GM19397 (cell line): ENCODE data around the gene DGKI.

Source experiments
- ATAC-seq: cut with Tn5 transposase; IDR thresholded peaks from one replicate; pipeline ENCODE4 v1.9.1; 2021; ENCODE audit warnings: mild to moderate bottlenecking, moderate library complexity; ENCODE audit not compliant: unreplicated experiment

Gene DGKI

DNA sequence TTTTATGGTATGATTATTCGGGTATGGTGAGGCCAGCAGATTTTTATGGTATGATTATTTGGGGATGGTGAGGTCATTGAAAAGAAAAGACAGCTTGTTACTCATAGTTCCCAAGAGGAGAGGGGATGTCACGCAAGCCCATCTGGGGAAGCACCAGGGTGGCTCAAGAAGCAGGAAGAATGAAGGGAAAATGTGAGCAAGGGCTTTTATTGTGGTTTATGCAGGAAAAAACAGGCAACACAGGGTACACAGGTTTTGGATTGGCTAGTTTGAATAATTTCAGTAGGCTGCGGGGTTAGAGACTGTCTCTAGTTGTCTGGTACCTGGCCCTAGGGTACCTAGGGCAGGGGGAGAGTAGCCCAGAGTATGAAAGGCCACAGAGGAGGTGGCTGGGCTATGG is 26.8 kb upstream of the DGKI start:
- ATAC-seq = no peak

GRCh38 chr7:137871170-137871915 is 24.6 kb upstream of the DGKI start:
- no peak for ATAC-seq

DNA sequence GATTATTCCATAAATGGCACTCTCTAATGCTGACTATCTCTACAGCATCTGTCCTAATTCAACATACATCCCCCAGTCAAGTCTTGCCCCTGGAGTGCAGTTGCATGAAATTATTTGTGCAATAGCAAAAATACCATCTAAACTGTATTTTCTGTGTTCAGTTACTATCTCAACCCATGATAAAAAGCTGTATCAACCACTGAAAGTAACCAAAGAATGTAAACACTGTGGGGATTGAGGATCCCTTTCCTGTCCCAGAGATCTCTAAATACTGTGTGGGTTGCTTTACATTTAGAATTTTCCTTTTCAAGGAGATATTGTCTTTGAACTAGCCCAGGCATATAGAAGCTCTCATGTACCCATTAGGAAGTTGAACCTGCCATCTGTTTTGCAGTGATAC is 23.9 kb upstream of the DGKI start:
- ATAC-seq = no peak

DNA sequence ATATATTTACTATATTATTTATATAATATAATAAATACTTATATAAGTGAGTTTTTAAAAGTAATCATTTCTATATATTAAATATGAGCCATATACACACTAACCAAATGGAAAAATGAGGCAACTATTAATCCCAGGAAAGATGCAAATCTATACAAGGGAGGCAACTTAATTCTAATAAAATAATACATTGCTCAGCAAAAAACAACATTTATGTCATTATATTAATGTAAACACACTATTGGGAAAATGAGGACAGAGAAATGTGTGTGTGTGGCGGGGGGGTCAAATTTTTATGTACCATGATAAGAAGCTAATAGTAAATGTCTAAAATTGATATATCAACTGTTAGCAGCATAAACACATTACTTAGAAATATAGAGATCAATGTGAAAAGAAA is 23.3 kb upstream of the DGKI start:
- ATAC-seq = no peak

GRCh38 chr7:137869260-137869659 is 22.5 kb upstream of the DGKI start:
- no peak for ATAC-seq

DNA sequence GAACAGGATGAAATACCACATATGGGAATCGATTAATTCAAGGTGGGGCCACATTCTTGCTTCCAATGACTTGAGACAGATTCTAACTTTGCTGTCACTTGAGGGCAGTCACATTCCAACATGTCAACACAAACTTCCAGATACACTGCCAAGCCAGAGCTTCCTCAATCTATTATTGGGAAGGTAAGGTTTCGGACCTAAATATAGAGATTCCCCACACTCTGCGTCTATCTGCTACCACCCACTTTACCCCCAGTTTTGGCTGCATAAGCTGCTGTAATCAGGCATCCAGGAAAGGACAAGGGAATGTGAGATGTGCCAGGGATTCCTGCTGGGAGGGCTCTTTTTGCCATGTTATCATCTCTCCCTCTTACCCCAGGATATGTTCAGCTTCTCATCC is 20.5 kb upstream of the DGKI start:
- no peak for ATAC-seq

DNA sequence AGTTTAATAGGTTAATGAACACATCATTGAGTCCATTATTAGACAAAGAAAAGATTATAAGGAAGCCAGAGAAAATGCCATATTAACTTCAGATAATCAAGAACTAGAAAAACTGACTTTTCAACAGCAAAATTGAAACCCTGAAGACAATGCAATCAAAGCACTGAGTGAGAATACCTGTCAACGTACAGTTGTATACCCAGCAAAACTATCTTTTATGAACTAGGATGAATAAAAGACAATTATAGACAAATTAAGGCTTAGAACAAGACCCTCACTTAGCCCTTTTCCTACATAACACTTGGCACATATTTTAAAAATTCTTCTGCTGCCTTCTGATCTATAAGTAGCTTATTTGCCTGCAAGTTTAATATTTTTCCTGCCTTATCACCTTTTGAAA is 19.0 kb upstream of the DGKI start:
- ATAC-seq = no peak

DNA sequence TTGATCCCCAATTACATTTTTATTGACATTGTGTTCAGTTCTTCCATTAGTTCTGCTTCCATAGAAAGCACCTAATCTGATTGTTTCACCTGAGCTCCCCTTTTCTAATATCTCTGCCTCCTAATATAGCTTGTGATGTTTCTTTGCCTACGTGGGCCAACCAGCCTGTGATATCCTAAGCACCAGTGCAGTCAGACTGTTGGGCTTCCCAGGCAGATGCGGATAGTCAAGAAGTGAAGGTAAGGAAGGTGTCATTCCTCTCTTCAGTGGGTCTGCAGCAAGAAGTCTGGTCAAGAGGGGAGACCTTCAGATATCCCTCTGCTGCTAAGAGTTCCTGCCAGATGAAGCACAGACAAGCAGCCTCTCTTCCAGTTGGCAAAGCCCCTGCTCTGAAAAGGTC is 16.2 kb upstream of the DGKI start:
- ATAC-seq = no peak

DNA sequence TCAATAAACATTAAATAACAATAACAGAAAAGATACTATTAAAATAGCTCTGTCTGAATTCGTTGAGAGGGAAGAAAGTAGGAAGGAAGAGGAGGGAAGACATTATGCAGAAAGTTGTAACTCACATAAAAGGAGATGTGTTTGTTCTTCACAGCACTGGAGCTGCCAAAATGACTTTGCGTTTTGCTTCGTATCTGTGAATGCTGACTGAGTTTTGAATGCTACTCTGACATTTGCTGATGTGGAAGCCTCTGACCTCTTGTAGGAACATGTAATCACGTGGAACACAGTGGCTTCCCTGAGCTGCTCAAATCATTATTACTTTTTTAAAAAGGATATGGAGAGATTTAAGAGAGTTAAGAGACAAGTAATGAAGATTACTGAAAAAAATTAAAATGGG is 15.6 kb upstream of the DGKI start:
- ATAC-seq = no peak

- ATAC-seq = no peak
Observed at GRCh38 chr7:137860542-137860941, 13.8 kb upstream of the DGKI start.

- no peak for ATAC-seq
Observed at GRCh38 chr7:137853053-137853452, 6.3 kb upstream of the DGKI start.

DNA sequence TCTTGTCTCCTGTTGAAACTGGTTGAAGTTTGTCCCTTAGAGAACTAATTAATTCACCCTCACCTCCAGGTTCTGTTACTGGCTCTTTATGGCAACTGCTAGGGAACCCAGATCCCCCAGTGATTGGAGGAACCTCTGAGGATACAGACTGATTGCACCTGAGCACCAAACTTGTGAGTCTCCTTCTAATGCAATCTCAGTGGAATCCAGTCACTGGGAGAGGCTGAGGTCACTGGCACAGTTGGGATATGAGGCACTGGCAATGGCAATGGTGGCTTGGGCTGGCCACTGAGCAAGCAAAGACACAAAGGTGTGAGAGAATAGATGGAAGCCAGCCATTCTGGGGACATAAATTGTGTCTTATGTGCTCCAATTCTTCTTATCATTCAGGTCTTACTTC is 5.3 kb upstream of the DGKI start:
- ATAC-seq = no peak

DNA sequence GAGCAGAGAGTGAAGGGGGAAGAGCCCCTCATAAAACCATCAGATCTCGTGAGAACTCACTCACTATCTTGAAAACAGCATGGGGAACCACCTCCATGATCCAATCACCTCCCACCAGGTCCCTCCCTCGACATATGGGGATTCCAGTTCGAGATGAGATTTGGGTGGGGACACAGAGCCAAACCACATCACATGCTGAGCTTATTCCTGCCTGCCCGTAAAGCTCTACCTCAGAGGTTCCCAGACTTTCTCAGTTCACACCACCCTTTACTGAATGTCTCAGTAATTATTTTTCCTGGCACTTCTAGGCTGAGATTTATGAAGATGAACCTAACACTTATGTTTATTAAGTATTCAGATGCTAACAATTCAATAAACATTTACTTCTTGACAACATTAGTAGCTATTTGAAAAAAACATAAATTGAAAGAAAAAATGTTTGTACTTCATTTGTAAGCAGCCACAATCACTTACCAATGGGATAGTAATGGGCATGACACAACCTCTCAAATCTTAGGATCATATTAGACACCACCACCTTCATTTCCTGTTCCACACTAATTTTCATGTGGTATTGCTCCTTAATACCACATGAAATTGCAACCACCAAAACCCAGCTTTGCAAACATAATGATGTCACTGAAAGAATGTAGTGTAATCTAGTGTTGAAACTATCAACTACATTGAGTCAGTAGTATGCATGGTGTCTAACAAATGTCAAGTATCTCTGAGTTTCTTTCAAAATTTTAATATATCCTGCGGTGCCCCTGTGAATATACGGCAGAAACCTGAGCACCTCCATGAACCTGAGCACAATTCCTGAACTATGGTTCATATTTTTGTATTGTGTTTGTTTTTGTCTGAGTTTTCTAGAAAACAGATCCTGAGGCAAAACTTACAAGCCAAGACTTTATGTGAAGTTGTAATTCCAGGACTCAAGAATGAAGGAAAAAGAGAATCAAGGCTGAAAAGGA is 4.5 kb upstream of the DGKI start:
- no peak for ATAC-seq

GRCh38 chr7:137850571-137850970 is 3.8 kb upstream of the DGKI start:
- no peak for ATAC-seq

DNA sequence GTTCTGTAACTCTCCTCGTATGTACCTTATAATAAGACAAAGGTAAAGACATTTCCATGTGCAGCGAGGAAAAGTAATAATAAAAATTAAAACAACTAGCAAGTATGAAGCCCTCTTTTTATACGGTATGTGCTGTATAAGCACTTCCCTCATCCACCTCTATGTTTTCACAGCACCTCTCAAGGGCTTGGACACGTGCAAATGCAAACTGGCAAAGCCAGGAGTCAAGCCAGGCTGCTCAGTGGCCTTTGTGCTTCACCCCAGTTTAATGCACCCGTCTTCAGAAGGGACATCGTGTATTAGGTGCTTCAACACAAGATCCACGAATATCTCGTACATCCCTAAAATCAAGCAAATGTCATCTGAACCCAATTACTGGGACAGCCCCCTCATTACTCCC is 1.3 kb upstream of the DGKI start:
- ATAC-seq = no peak

DNA sequence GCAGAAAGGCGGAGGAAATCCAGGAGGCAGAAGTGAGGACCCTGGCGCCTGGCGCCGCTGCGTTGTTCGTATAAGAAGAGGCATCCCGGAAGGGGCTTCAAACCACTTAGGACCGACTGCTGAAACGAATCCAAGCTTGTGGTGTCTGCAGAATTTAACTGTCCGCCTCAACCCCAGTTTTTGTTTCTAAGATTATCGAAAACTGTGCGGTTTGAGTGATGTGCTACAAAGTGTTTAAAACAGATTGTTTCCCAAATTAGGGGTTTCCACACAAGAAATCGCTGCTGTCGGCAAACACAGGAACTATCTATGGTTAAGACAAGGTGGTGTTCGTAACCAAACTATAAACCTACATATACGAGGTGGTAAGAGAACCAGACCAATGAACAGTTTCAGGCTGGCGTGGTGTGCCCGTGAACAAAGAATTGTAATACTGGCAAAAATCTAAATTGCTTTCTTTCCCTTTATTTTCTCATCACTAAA is 835 bp upstream of the DGKI start:
- no peak for ATAC-seq

DNA sequence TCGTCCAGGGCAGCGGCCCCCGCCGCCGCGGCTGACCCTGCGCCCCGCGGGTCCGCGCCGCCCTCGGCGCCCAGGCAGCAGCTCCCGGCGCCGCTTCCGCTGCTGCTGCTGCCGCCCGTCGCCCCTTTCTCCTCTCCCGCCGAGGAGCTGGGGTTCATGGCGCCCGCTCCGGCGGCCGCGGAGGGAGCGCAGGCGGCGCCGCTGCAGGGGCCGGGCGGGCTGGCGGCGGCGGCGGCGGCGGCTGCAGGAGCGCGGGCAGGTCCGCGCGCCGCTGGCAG is 286 bp downstream of the DGKI start:
- peak; percentile 27 for ATAC-seq

DNA sequence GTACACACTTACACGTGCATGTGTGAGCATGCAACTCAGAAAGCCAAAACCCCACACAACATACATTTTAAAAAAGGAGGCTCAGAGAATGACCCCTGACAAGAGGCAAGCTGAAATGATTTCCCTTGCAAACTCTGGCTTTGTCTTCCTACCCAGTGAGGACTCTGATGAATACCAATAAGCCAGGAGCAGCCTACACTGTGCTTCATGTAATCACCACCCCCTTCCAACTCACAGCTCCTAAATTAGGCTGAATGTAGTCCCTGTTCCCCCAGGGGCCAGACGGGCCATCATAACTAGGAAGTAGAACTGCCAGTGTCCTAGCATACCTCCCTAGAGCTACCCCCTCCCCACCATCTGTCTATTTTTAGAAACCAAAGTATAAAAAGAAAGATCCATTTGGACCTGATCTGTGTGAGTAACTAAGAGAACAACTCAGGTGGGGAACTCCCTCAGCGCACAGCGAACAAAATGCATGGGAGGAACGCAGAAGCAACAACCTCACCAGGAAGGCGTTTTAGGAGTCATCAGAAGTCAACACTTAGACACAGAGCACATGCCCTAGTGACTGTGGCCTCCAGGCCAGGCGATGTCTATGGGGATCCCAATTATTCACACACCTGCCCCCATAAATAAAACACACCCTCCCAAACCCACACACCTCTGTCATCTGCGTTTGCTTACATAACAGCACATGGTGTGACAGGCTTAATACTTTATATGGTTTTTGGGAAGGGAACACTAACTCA is 1.9 kb downstream of the DGKI start:
- no peak for ATAC-seq

GRCh38 chr7:137839903-137840779 is 6.6 kb downstream of the DGKI start:
- no peak for ATAC-seq

DNA sequence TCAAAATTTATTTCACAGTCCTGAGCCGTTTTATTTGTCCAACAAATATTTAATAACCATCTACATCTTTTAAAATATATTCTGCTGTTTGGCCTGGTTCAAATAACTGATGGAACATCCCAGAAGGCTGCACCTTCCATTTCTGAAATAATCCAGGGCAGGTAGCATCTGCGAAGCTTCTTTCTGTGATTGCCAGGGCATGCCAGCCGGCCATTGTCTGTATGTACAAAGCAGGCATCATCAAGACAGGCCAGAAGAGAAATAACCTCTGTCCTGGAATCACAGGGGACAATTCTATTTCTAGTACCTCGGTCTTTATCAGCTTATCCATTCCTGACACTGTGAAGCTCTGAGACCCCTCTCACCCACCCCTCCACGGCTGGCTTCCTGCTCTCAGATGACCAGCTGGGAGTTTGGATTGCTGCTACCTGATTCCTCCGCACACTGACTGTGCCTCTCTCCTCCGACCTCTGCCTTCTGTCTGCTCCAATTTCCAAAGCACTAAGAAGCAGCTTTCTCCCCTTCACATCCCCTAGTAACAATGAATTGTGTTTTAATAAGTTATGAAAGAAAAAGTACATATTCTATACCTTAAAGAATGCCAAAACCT is 8.0 kb downstream of the DGKI start:
- no peak for ATAC-seq
